ENCODE data around the gene USP8. TPM values are rescaled to one million over a fixed set of nuclear protein-coding genes. Genes with fewer than 3 reads are reported as not detected.
"Not testable (repeated sequence)": the region's sequence is repeated elsewhere in the genome, so short reads cannot be mapped to it uniquely, and the experiment has no call there.

USP8 gene
- total RNA-seq, 4 donors from 2014 or later: 34.8 to 67.0 (median 44.7) TPM

GRCh38 chr15:50390554-50391264 lies 33.5 kb upstream of the USP8 start:
- DNase-seq (ENCODE audit: low spot score in 2 of 2): no peak
- 31 to 35% methylated on average over 4 of the region's 4 CpGs for WGBS, 2 donors
- TF ChIP-seq POLR2A (IDR thresholded peaks at IDR 0.05) (no peak), CTCF (IDR thresholded peaks at IDR 0.05) (no peak)
- no peak overlapping the region for H3K4me3 ChIP-seq (ENCODE audit: low read depth, poor library complexity, severe bottlenecking)
- intact Hi-C loops (cut with DNase I; ENCODE audit: low total_unique reads): no loop called here

- H3K4me3 ChIP-seq (ENCODE audit: low read depth, poor library complexity, severe bottlenecking); DNase-seq (ENCODE audit: low spot score in 2 of 2); intact Hi-C loops (cut with DNase I; ENCODE audit: low total_unique reads): not testable (repeated sequence)
- 46 to 50% methylated on average over 4 of the region's 4 CpGs for WGBS, 2 donors
Measured at GRCh38 chr15:50391561-50391960, 32.6 kb upstream of the USP8 start.

- no peak for TF ChIP-seq POLR2A (IDR thresholded peaks at IDR 0.05)
- TF ChIP-seq CTCF (IDR thresholded peaks at IDR 0.05): no peak
- no peak for DNase-seq (ENCODE audit: low spot score in 2 of 2)
- intact Hi-C loops (cut with DNase I; ENCODE audit: low total_unique reads): no loop called here
- 72 to 89% methylated on average over 2 of the region's 2 CpGs for WGBS, 2 donors
- H3K4me3 ChIP-seq (ENCODE audit: low read depth, poor library complexity, severe bottlenecking): no peak overlapping the region
Measured at GRCh38 chr15:50411870-50412269, 12.3 kb upstream of the USP8 start.

- H3K4me3 ChIP-seq (ENCODE audit: low read depth, poor library complexity, severe bottlenecking): no peak overlapping the region
- intact Hi-C loops (cut with DNase I; ENCODE audit: low total_unique reads): no loop called here
- DNase-seq (ENCODE audit: low spot score in 2 of 2): no peak
- TF ChIP-seq POLR2A (IDR thresholded peaks at IDR 0.05) (no peak), CTCF (IDR thresholded peaks at IDR 0.05) (no peak)
- WGBS, 2 donors: 95 to 96% methylated on average over 2 of the region's 2 CpGs
Measured at GRCh38 chr15:50414624-50415023, 9.6 kb upstream of the USP8 start.

GRCh38 chr15:50415752-50416404 lies 8.3 kb upstream of the USP8 start:
- intact Hi-C loops (cut with DNase I; ENCODE audit: low total_unique reads): no loop called here
- TF ChIP-seq POLR2A (IDR thresholded peaks at IDR 0.05): no peak
- TF ChIP-seq CTCF (IDR thresholded peaks at IDR 0.05): no peak
- 56 to 82% methylated on average over 3 of the region's 3 CpGs for WGBS, 2 donors
- no peak for DNase-seq (ENCODE audit: low spot score in 2 of 2)
- H3K4me3 ChIP-seq (ENCODE audit: low read depth, poor library complexity, severe bottlenecking): no peak overlapping the region

GRCh38 chr15:50416890-50417289 lies 7.3 kb upstream of the USP8 start:
- DNase-seq (ENCODE audit: low spot score in 2 of 2): no peak
- intact Hi-C loops (cut with DNase I; ENCODE audit: low total_unique reads): no loop called here
- WGBS, 2 donors: 85 to 86% methylated on average over 1 of the region's 1 CpG
- TF ChIP-seq CTCF (IDR thresholded peaks at IDR 0.05): no peak
- TF ChIP-seq POLR2A (IDR thresholded peaks at IDR 0.05): no peak
- no peak overlapping the region for H3K4me3 ChIP-seq (ENCODE audit: low read depth, poor library complexity, severe bottlenecking)

Measured in lower leg skin (tissue), 4 donors.